Measurements from ENCODE around the gene ALG14.
"Not testable (repeated sequence)": the region's sequence is repeated elsewhere in the genome, so short reads cannot be mapped to it uniquely, and the experiment has no call there.

The ALG14 gene

GRCh38 chr1:95072532-95073419 is at the start of gene ALG14:
Gene ALG14, minus strand, starts transcription at chr1:95072951. Its CDS starts 53 bp downstream, at chr1:95072898.
- DNase-seq = peak; percentile 91

GRCh38 chr1:95122151-95122697 is 49.5 kb upstream of the ALG14 start:
- no peak for DNase-seq

- DNase-seq = no peak
These were observed 46.5 kb upstream of the ALG14 start for GRCh38 chr1:95119273-95119672.

- peak; percentile 12 for DNase-seq
These were observed 46.0 kb upstream of the ALG14 start for GRCh38 chr1:95118710-95119109.

GRCh38 chr1:95118067-95118499 is 45.3 kb upstream of the ALG14 start:
- no peak for DNase-seq

GRCh38 chr1:95117207-95118066 is 44.7 kb upstream of the ALG14 start, which contains the start of gene TLCD4:
Gene TLCD4, plus strand, starts transcription at chr1:95117355. Its CDS starts 26,547 bp downstream, at chr1:95143902.
- DNase-seq = no peak

- peak; percentile 81 for DNase-seq
These were observed 43.9 kb upstream of the ALG14 start for GRCh38 chr1:95116580-95117206.

GRCh38 chr1:95115708-95116137 is 43.0 kb upstream of the ALG14 start:
- DNase-seq = no peak

- no peak for DNase-seq
These were observed 40.9 kb upstream of the ALG14 start for GRCh38 chr1:95113684-95114083.

- DNase-seq = no peak
These were observed 38.3 kb upstream of the ALG14 start for GRCh38 chr1:95111014-95111413.

GRCh38 chr1:95108792-95109191 is 36.0 kb upstream of the ALG14 start:
- no peak for DNase-seq

- no peak for DNase-seq
These were observed 25.4 kb upstream of the ALG14 start for GRCh38 chr1:95098196-95098595.

- no peak for DNase-seq
These were observed 24.7 kb upstream of the ALG14 start for GRCh38 chr1:95097426-95097825.

- DNase-seq = no peak
These were observed 23.6 kb upstream of the ALG14 start for GRCh38 chr1:95096218-95096841.

- no peak for DNase-seq
These were observed 23.1 kb upstream of the ALG14 start for GRCh38 chr1:95095833-95096217.

- no peak for DNase-seq
These were observed 22.2 kb upstream of the ALG14 start for GRCh38 chr1:95094923-95095322.

- no peak for DNase-seq
These were observed 20.5 kb upstream of the ALG14 start for GRCh38 chr1:95093296-95093695.

GRCh38 chr1:95092891-95093290 is 20.1 kb upstream of the ALG14 start:
- not testable (repeated sequence) for DNase-seq

GRCh38 chr1:95091290-95091689 is 18.5 kb upstream of the ALG14 start:
- not testable (repeated sequence) for DNase-seq

- DNase-seq = no peak
These were observed 17.0 kb upstream of the ALG14 start for GRCh38 chr1:95089650-95090287.

- no peak for DNase-seq
These were observed 15.6 kb upstream of the ALG14 start for GRCh38 chr1:95088303-95088702.

All from NCI-H2171 treated with DMSO at 0.1 percent for 48 hours (cell line).